GM12878 (cell line): ENCODE data around the gene FBLN5.

Experiments used
- CBX5 ChIP-seq: sonication (generic); IDR thresholded peaks from 2 replicates; pipeline ENCODE4 v1.6.1; 2016; ENCODE audit warnings: low read depth, moderate library complexity, mild to moderate bottlenecking, inconsistent platforms
- CHD1 ChIP-seq: IDR thresholded peaks from 2 replicates; pipeline ENCODE4 v1.6.1; 2012; ENCODE audit warnings: low read depth, low read length, improper control_type of control experiment
- CREB1 ChIP-seq: IDR thresholded peaks from 2 replicates; pipeline ENCODE4 v1.6.1; 2012; ENCODE audit warnings: low read depth, mild to moderate bottlenecking, inconsistent platforms
- FOXM1 ChIP-seq: IDR thresholded peaks from 2 replicates; pipeline ENCODE4 v1.6.1; 2012; ENCODE audit warnings: low read depth, mild to moderate bottlenecking, inconsistent platforms, low read length, moderate library complexity
- NR2C2 ChIP-seq: IDR thresholded peaks from 2 replicates; pipeline ENCODE4 v1.6.1; 2011; ENCODE audit warnings: borderline replicate concordance, low read depth; ENCODE audit not compliant: control insufficient read depth, insufficient read length
- POLR2A ChIP-seq: IDR thresholded peaks from 2 replicates; pipeline ENCODE4 v1.6.1; 2011; ENCODE audit warnings: low read depth, mild to moderate bottlenecking, low read length
- POLR2AphosphoS2 ChIP-seq: IDR thresholded peaks from 2 replicates; pipeline ENCODE4 v1.6.1; 2011; ENCODE audit warnings: low read depth, mild to moderate bottlenecking, low read length, improper control_type of control experiment, moderate library complexity
- RCOR1 ChIP-seq: conservative IDR thresholded peaks from 2 replicates; pipeline ENCODE4 v1.6.1; 2012; ENCODE audit warnings: low read depth, low read length, improper control_type of control experiment
- RFX5 ChIP-seq: IDR thresholded peaks from 2 replicates; pipeline ENCODE4 v1.6.1; 2011; ENCODE audit warnings: low read depth, low read length, improper control_type of control experiment
- TF ChIP-seq, protein P1 (sequence below): IDR thresholded peaks from 2 replicates; pipeline ENCODE4 v1.6.1; 2011; ENCODE audit warnings: low read depth, low read length, improper control_type of control experiment, borderline replicate concordance
- TF ChIP-seq, protein P2 (sequence below), 3 experiments: IDR thresholded peaks in 2 of 3; conservative IDR thresholded peaks in 1 of 3; 2 replicates each; pipeline ENCODE4 v1.5.1; 2011; ENCODE audit warnings: low read depth in 3 of 3, low read length in 3 of 3, mild to moderate bottlenecking in 3 of 3, control low read depth in 2 of 3, moderate library complexity in 2 of 3, inconsistent platforms in 1 of 3, mixed read lengths in 1 of 3; ENCODE audit not compliant: control insufficient read depth in 2 of 3, insufficient read depth in 1 of 3; ENCODE audit errors: extremely low read depth in 1 of 3
- TF ChIP-seq, protein P3 (sequence below): IDR thresholded peaks from 2 replicates; pipeline ENCODE4 v1.6.1; 2011; ENCODE audit warnings: mild to moderate bottlenecking, low read depth, low read length, moderate library complexity; ENCODE audit not compliant: insufficient replicate concordance
- TF ChIP-seq, protein P4 (sequence below): IDR thresholded peaks from 2 replicates; pipeline ENCODE4 v1.6.1; 2012; ENCODE audit warnings: mild to moderate bottlenecking, low read depth, low read length
- TF ChIP-seq, protein P5 (sequence below): fragments of 450-650 bp; IDR thresholded peaks from 2 replicates; pipeline ENCODE4 v1.6.1; 2017; ENCODE audit warnings: mild to moderate bottlenecking, moderate library complexity

DNA sequence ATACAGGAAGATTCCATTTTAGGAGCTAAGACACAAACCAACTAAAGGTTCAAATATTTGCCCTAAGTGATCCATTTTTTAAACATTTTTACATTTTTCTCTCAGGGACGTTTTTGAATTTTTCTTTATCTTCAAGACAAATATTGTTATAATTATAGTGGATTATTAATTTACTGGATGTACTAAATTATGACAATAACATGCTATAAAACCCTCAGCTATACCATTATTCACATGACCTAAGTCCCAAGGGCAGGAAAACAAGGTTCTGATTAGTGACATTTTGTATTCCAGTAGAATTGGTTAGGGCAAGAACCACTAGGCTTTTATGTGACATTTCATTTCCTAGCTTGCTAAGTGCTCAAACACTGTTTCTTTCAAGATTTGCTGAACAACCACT is 16.5 kb upstream of the FBLN5 start:
- TF ChIP-seq, protein P1, sequence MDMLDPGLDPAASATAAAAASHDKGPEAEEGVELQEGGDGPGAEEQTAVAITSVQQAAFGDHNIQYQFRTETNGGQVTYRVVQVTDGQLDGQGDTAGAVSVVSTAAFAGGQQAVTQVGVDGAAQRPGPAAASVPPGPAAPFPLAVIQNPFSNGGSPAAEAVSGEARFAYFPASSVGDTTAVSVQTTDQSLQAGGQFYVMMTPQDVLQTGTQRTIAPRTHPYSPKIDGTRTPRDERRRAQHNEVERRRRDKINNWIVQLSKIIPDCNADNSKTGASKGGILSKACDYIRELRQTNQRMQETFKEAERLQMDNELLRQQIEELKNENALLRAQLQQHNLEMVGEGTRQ = no peak
- TF ChIP-seq RCOR1 (no peak), CBX5 (no peak), RFX5 (no peak), POLR2AphosphoS2 (no peak), CHD1 (no peak), NR2C2 (no peak), POLR2A (no peak), FOXM1 (no peak), CREB1 (no peak)
- TF ChIP-seq, protein P2, sequence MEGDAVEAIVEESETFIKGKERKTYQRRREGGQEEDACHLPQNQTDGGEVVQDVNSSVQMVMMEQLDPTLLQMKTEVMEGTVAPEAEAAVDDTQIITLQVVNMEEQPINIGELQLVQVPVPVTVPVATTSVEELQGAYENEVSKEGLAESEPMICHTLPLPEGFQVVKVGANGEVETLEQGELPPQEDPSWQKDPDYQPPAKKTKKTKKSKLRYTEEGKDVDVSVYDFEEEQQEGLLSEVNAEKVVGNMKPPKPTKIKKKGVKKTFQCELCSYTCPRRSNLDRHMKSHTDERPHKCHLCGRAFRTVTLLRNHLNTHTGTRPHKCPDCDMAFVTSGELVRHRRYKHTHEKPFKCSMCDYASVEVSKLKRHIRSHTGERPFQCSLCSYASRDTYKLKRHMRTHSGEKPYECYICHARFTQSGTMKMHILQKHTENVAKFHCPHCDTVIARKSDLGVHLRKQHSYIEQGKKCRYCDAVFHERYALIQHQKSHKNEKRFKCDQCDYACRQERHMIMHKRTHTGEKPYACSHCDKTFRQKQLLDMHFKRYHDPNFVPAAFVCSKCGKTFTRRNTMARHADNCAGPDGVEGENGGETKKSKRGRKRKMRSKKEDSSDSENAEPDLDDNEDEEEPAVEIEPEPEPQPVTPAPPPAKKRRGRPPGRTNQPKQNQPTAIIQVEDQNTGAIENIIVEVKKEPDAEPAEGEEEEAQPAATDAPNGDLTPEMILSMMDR (IDR thresholded peaks at IDR 0.05 in 2 of 3, conservative IDR thresholded peaks at IDR 0.05 in 1 of 3; ENCODE audit: control insufficient read depth in 2 of 3, extremely low read depth in 1 of 3, insufficient read depth in 1 of 3, low read depth in 3 of 3, low read length in 3 of 3) = no peak
- TF ChIP-seq, protein P3, sequence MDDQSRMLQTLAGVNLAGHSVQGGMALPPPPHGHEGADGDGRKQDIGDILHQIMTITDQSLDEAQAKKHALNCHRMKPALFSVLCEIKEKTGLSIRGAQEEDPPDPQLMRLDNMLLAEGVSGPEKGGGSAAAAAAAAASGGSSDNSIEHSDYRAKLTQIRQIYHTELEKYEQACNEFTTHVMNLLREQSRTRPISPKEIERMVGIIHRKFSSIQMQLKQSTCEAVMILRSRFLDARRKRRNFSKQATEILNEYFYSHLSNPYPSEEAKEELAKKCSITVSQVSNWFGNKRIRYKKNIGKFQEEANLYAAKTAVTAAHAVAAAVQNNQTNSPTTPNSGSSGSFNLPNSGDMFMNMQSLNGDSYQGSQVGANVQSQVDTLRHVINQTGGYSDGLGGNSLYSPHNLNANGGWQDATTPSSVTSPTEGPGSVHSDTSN = no peak
- TF ChIP-seq, protein P4, sequence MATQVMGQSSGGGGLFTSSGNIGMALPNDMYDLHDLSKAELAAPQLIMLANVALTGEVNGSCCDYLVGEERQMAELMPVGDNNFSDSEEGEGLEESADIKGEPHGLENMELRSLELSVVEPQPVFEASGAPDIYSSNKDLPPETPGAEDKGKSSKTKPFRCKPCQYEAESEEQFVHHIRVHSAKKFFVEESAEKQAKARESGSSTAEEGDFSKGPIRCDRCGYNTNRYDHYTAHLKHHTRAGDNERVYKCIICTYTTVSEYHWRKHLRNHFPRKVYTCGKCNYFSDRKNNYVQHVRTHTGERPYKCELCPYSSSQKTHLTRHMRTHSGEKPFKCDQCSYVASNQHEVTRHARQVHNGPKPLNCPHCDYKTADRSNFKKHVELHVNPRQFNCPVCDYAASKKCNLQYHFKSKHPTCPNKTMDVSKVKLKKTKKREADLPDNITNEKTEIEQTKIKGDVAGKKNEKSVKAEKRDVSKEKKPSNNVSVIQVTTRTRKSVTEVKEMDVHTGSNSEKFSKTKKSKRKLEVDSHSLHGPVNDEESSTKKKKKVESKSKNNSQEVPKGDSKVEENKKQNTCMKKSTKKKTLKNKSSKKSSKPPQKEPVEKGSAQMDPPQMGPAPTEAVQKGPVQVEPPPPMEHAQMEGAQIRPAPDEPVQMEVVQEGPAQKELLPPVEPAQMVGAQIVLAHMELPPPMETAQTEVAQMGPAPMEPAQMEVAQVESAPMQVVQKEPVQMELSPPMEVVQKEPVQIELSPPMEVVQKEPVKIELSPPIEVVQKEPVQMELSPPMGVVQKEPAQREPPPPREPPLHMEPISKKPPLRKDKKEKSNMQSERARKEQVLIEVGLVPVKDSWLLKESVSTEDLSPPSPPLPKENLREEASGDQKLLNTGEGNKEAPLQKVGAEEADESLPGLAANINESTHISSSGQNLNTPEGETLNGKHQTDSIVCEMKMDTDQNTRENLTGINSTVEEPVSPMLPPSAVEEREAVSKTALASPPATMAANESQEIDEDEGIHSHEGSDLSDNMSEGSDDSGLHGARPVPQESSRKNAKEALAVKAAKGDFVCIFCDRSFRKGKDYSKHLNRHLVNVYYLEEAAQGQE = no peak
- TF ChIP-seq, protein P5, sequence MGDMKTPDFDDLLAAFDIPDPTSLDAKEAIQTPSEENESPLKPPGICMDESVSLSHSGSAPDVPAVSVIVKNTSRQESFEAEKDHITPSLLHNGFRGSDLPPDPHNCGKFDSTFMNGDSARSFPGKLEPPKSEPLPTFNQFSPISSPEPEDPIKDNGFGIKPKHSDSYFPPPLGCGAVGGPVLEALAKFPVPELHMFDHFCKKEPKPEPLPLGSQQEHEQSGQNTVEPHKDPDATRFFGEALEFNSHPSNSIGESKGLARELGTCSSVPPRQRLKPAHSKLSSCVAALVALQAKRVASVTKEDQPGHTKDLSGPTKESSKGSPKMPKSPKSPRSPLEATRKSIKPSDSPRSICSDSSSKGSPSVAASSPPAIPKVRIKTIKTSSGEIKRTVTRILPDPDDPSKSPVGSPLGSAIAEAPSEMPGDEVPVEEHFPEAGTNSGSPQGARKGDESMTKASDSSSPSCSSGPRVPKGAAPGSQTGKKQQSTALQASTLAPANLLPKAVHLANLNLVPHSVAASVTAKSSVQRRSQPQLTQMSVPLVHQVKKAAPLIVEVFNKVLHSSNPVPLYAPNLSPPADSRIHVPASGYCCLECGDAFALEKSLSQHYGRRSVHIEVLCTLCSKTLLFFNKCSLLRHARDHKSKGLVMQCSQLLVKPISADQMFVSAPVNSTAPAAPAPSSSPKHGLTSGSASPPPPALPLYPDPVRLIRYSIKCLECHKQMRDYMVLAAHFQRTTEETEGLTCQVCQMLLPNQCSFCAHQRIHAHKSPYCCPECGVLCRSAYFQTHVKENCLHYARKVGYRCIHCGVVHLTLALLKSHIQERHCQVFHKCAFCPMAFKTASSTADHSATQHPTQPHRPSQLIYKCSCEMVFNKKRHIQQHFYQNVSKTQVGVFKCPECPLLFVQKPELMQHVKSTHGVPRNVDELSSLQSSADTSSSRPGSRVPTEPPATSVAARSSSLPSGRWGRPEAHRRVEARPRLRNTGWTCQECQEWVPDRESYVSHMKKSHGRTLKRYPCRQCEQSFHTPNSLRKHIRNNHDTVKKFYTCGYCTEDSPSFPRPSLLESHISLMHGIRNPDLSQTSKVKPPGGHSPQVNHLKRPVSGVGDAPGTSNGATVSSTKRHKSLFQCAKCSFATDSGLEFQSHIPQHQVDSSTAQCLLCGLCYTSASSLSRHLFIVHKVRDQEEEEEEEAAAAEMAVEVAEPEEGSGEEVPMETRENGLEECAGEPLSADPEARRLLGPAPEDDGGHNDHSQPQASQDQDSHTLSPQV = no peak
